ENCODE measurements around the gene SUPT20HL2. TPM values are rescaled to one million over a fixed set of nuclear protein-coding genes. Genes with fewer than 3 reads are reported as not detected.

Gene SUPT20HL2
- total and polyA plus RNA-seq, 8 donors, result not detected

GRCh38 chrX:24340501-24340900, 26.6 kb upstream of the SUPT20HL2 start:
- no peaks in the 10 kb centered on the region for H3K4me1 ChIP-seq
- H3K9me3 ChIP-seq, result no peaks in the 10 kb centered on the region
- H3K27me3 ChIP-seq, result peaks cover 0 to 3% (median 0%) of the 10 kb centered on the region in 3 donors
- H3K36me3 ChIP-seq, result no peaks in the 10 kb centered on the region
- H3K27ac ChIP-seq, result no peak overlapping the region
- intact Hi-C loops (cut with DNase I; ENCODE audit: low total_unique reads), result no loop called here
- 69 to 94% (median 89%) methylated on average over 2 of the region's 2 CpGs for WGBS, 5 donors
- no peak overlapping the region for H3K4me3 ChIP-seq
- DNase-seq, result no peak
- TF ChIP-seq POLR2A (IDR thresholded peaks at IDR 0.05), result no peak
- TF ChIP-seq POLR2AphosphoS5 (IDR thresholded peaks at IDR 0.05), result no peak
- TF ChIP-seq CTCF (IDR thresholded peaks at IDR 0.05), result no peak
- no peak for TF ChIP-seq EP300 (IDR thresholded peaks at IDR 0.05)

GRCh38 chrX:24339911-24340310, 26.0 kb upstream of the SUPT20HL2 start:
- TF ChIP-seq EP300 (IDR thresholded peaks at IDR 0.05) (no peak), POLR2AphosphoS5 (IDR thresholded peaks at IDR 0.05) (no peak), POLR2A (IDR thresholded peaks at IDR 0.05) (no peak), CTCF (IDR thresholded peaks at IDR 0.05) (no peak)
- intact Hi-C loops (cut with DNase I; ENCODE audit: low total_unique reads), result no loop called here
- H3K4me1 ChIP-seq, result no peaks in the 10 kb centered on the region
- no peaks in the 10 kb centered on the region for H3K36me3 ChIP-seq
- no peak for DNase-seq
- H3K27me3 ChIP-seq, result peaks cover 0 to 3% (median 0%) of the 10 kb centered on the region in 3 donors
- H3K4me3 ChIP-seq, result no peak overlapping the region
- H3K27ac ChIP-seq, result no peak overlapping the region
- no peaks in the 10 kb centered on the region for H3K9me3 ChIP-seq

DNA sequence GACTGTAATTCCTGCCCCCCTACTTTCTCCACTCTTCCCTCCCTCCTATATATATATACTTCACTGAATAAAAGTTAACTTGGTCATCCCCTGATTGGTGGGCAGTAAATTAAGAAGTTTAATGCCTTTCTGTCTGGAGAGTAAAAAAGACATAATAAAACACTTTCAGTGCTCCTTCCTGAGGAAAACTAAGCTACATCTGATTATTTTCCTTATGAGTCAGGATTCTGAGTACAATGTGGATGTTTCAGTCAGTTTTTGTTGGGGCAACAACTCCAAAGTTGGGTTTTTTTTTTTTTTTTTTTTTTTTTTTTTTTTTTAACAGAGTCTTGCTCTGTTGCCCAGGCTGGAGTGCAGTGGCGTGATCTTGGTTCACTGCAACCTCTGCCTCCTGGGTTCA, 22.0 kb upstream of the SUPT20HL2 start:
- TF ChIP-seq POLR2AphosphoS5 (IDR thresholded peaks at IDR 0.05) (no peak), POLR2A (IDR thresholded peaks at IDR 0.05) (no peak), EP300 (IDR thresholded peaks at IDR 0.05) (no peak), CTCF (IDR thresholded peaks at IDR 0.05) (no peak)
- no peak for DNase-seq
- peaks cover 0 to 3% (median 0%) of the 10 kb centered on the region in 3 donors for H3K27me3 ChIP-seq
- no peak overlapping the region for H3K27ac ChIP-seq
- H3K4me1 ChIP-seq, result no peaks in the 10 kb centered on the region
- H3K36me3 ChIP-seq, result no peaks in the 10 kb centered on the region
- intact Hi-C loops (cut with DNase I; ENCODE audit: low total_unique reads), result no loop called here
- WGBS, 5 donors, result 75 to 100% (median 94%) methylated on average over 1 of the region's 1 CpG; no CpG with 5 or more reads in 1 of the 5 donors
- H3K9me3 ChIP-seq, result no peaks in the 10 kb centered on the region
- H3K4me3 ChIP-seq, result no peak overlapping the region

DNA sequence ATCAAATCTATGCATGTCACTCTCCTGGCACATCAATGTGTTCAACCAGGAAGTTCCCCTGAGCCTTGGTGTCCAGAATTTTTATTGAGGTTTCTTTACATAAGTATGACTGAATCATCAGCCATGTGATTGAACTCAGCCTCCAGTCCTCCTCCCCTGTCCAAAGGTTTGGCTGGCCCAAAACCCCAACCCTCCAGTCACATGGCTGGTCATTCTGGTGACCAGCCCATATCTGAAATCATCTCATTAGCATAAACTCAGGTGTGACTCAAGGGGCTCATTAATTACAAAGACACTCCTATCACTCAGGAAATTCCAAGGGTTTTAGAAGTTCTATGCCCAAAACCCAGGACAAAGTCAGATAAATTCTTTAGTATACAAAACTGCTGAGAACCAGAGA, 20.6 kb upstream of the SUPT20HL2 start:
- H3K27ac ChIP-seq, result no peak overlapping the region
- H3K27me3 ChIP-seq, result peaks cover 0 to 7% (median 0%) of the 10 kb centered on the region in 3 donors
- H3K36me3 ChIP-seq, result no peaks in the 10 kb centered on the region
- intact Hi-C loops (cut with DNase I; ENCODE audit: low total_unique reads), result no loop called here
- H3K4me3 ChIP-seq, result no peak overlapping the region
- no peak for TF ChIP-seq POLR2A (IDR thresholded peaks at IDR 0.05)
- no peak for TF ChIP-seq CTCF (IDR thresholded peaks at IDR 0.05)
- no peak for TF ChIP-seq POLR2AphosphoS5 (IDR thresholded peaks at IDR 0.05)
- TF ChIP-seq EP300 (IDR thresholded peaks at IDR 0.05), result no peak
- no peaks in the 10 kb centered on the region for H3K4me1 ChIP-seq
- H3K9me3 ChIP-seq, result no peaks in the 10 kb centered on the region
- DNase-seq, result no peak

Data from stomach (tissue), 9 donors.